ENCODE measurements around the gene CSNK1D.

Gene CSNK1D

DNA sequence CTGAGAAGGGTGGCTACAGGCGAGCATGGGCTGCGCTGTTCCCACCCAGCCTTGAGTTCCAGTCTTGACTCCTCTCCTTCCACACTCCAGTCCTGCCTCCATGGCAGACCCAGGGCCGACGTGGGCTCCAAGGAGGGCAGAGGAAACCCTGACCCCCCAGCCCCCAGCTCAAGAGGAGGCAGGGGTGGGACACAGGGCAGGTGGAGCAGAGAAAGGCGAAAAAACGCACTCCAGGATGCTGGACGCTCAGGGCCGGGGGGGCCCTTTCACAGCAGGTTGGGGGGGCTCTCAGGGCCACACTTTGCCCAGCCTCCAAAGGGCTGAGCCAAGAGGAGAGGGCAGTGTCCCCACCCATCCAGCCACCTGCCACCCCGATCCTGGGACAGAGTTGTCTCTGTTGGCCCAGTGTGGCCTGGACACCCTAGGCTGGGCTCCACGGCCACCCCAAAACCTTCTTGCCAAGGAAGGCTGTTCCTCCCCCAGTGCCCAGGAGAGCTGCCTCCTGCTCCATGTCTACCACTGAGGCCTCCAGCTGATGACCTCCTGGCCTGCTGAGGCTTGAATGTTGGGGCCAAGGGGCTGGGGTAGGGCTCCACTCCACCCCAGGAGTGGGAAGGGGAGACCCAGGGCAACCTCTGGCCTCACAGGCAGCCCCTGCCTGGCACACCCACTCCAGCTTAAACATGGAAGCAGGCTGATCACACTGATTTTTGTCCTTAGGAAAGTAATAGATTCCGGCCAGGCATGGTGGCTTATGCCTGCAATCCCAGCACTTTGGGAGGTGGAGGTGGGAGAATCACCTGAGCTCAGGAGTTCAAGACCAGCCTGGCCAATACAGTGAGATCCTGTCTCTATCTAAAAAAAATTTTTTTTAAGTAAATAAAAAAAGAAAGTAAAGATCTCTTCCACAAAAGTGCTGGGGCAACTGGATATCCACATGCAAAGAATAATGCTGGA is 53.5 kb downstream of the CSNK1D start:
- H3K27ac Mint-ChIP-seq, result no peak overlapping the region
- H3K36me3 Mint-ChIP-seq (ENCODE audit: low read depth), result no peaks in the 10 kb centered on the region
- no peak overlapping the region for H3K4me3 Mint-ChIP-seq
- no peaks in the 10 kb centered on the region for H3K9me3 Mint-ChIP-seq
- H3K4me1 Mint-ChIP-seq (ENCODE audit: low read depth), result peaks cover 15% of the 10 kb centered on the region
- H3K27me3 Mint-ChIP-seq (ENCODE audit: low read depth), result no peaks in the 10 kb centered on the region

DNA sequence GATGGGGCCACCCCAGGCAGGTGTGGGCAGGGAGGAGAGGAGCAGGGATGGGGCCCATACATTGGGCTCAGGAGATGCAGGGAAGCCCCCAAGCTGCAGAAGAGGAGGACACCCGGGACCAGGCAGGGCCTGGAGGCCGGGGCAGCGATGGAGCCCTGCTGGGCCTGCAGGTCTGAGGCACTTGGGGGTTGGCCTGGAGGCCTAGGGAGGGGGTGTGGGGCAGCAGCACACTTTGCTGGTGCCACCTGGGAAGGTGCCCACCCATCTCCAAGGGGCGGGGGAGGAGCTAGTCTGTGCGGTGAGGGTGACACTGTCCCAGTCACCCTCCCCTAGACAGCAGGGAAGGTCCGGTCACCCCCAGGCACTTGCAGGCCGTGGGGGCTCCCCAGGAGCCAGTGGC is 54.4 kb downstream of the CSNK1D start:
- Mint-ChIP-seq H3K9me3 (no peaks in the 10 kb centered on the region), H3K36me3 (ENCODE audit: low read depth) (no peaks in the 10 kb centered on the region), H3K27ac (no peak overlapping the region), H3K4me3 (no peak overlapping the region), H3K27me3 (ENCODE audit: low read depth) (no peaks in the 10 kb centered on the region), H3K4me1 (ENCODE audit: low read depth) (peaks cover 21% of the 10 kb centered on the region)

DNA sequence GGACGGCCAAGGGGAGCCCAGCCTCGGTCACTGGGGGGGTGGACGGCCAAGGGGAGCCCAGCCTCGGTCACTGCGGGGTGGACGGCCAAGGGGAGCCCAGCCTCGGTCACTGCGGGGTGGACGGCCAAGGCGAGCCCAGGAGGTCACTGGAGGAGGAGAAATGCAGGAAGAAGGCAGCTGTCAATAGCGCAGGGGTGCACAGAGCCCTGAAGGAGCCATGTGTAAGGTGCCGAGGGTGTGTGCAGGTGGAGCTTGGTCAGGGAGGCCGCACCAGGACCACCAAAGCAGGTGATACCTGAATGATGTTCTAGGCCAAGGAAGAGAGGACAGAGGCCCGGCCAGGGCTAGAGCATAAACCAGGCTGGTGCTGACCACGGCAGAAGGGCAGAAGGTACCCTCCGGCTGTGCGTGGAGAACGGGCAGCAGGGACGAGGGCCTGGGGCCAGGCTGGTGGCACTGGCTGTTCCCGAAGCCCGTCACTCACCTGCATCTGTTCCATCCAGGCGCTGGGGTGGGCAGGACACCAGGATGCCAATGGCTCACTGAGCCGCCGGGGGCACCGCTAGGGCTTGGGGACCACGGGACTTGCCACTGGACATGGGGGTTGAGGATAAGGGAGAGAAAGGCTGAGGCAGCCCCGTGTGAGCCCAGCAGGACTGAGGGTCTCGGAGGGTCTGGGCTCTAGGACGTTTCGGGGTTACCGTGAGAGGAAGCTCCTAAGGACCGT is 55.0 kb downstream of the CSNK1D start:
- Mint-ChIP-seq H3K4me1 (ENCODE audit: low read depth) (peaks cover 22% of the 10 kb centered on the region), H3K27me3 (ENCODE audit: low read depth) (no peaks in the 10 kb centered on the region)

DNA sequence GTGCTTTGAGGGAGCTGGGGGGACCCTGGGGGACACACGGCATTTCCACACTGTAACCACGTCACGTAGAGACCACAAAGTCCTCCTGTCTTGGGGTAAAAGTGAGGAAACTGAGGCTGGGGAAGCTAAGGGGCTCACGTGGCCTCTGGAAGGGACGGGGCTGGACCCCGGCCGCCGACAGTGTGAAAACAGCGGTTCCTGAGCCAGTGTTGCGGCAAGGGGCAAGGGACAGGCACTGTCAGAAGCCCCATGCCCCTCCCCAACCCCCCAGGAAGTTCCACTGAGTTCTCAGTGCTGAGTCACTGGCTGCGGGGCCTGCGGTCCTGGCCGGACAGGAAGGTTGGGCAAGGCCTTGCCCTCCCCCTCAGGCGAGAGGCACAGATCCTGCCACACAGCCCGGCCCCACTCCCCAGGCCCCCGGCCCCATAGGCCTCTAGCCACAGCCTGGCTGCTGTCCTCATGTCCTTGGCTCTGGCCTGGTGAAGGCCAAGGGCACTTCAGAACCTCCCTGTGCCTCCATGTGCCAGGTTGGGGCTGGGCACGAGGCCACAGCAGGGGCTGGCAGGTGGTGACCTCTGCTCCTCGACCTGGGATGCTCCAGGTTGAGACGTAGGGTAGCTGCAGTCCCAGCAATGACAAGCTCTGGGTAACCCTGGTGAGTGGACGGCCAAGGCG is 55.8 kb downstream of the CSNK1D start:
- Mint-ChIP-seq H3K4me1 (ENCODE audit: low read depth) (peaks cover 22% of the 10 kb centered on the region), H3K36me3 (ENCODE audit: low read depth) (no peaks in the 10 kb centered on the region), H3K9me3 (no peaks in the 10 kb centered on the region), H3K27ac (no peak overlapping the region), H3K27me3 (ENCODE audit: low read depth) (no peaks in the 10 kb centered on the region), H3K4me3 (peak overlapping the region; percentile 14)

More for the DNA sequence above, 55.0 kb downstream of the CSNK1D start:
- Mint-ChIP-seq H3K4me3 (no peak overlapping the region), H3K9me3 (no peaks in the 10 kb centered on the region), H3K36me3 (ENCODE audit: low read depth) (no peaks in the 10 kb centered on the region), H3K27ac (no peak overlapping the region)

DNA sequence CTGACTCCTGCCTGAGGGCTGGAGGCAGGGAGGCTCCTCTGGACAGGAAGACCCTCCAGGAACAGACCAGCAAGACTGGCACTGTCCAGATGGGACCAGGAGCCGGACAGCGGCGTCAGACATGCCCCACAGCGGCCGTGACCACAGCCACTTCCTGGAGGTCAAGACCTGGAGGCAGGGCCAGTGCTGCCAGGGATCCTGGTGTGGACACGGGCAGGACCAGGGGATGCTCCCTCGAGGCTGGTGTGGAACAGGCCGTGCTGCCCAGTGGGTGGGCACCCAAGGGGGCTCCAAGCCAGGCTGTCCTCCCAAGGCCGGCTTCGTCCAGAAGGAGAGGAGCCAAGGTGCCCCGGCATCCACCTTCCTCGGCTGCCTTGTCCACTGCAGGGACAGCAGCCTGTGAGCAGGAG is 56.4 kb downstream of the CSNK1D start:
- Mint-ChIP-seq H3K9me3 (no peaks in the 10 kb centered on the region), H3K36me3 (ENCODE audit: low read depth) (no peaks in the 10 kb centered on the region), H3K4me3 (peak overlapping the region; percentile 21), H3K27ac (peak overlapping the region; percentile 76), H3K4me1 (ENCODE audit: low read depth) (peaks cover 22% of the 10 kb centered on the region), H3K27me3 (ENCODE audit: low read depth) (no peaks in the 10 kb centered on the region)

DNA sequence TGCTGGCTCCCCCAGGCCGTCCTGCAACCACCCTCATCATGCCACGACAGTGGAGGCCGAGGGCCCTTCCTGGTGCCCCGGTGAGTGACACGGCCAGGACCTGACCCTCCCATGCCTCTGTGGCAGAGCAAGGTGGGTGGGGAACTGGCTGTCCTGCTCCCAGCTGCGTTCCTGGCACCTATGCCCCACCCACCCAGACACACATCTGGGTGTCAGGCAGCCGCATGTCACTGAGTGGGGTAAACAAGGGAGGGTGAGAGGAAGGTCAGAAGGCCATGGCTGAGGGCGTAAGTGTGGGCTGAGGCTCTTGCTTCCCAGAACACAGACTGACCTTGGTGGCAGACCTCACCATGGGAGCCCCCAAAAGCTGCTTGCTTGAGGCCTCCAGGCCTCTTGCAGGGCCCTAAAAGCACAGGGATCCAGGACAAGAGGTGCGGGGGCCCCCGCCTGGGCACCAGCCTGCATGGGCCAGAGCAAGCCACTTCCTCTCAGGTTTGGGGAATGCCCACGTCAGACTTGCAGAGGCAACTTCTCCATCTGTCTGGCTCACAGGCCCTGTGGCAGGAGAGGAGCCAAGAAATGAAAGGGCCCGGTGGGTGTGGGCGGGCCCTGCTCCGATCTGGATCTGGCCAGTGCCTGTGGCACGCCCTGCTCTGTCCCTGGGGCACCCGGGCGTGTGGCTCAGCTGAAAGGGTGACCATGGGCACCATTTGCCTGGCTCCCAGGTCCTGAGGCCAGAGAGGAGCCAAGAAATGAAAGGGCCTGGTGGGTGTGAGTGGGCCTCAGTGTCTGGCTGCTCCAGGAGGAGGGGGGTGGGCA is 57.0 kb downstream of the CSNK1D start:
- Mint-ChIP-seq H3K9me3 (no peaks in the 10 kb centered on the region), H3K27ac (peak overlapping the region; percentile 76), H3K4me1 (ENCODE audit: low read depth) (peaks cover 24% of the 10 kb centered on the region), H3K4me3 (peak overlapping the region; percentile 21), H3K36me3 (ENCODE audit: low read depth) (no peaks in the 10 kb centered on the region), H3K27me3 (ENCODE audit: low read depth) (no peaks in the 10 kb centered on the region)

DNA sequence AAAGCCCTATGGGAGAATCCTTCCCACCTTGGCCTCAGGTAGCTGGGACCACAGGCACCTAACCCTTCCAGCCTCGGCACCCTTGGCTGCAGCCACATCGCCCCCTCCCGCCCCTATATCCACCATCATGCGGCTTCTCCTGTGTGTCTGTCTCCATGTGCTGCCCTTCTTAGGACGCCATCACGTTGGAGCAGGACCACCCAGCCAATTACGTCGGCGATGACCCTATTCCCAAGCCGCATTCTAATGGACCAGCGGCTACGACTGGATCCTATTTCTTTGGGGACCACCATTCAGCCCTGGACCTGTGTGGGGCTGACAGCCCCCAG is 57.6 kb downstream of the CSNK1D start:
- H3K36me3 Mint-ChIP-seq (ENCODE audit: low read depth), result no peaks in the 10 kb centered on the region
- H3K4me1 Mint-ChIP-seq (ENCODE audit: low read depth), result peaks cover 24% of the 10 kb centered on the region
- peak overlapping the region; percentile 17 for H3K4me3 Mint-ChIP-seq
- no peaks in the 10 kb centered on the region for H3K9me3 Mint-ChIP-seq
- no peaks in the 10 kb centered on the region for H3K27me3 Mint-ChIP-seq (ENCODE audit: low read depth)
- H3K27ac Mint-ChIP-seq, result peak overlapping the region; percentile 76

DNA sequence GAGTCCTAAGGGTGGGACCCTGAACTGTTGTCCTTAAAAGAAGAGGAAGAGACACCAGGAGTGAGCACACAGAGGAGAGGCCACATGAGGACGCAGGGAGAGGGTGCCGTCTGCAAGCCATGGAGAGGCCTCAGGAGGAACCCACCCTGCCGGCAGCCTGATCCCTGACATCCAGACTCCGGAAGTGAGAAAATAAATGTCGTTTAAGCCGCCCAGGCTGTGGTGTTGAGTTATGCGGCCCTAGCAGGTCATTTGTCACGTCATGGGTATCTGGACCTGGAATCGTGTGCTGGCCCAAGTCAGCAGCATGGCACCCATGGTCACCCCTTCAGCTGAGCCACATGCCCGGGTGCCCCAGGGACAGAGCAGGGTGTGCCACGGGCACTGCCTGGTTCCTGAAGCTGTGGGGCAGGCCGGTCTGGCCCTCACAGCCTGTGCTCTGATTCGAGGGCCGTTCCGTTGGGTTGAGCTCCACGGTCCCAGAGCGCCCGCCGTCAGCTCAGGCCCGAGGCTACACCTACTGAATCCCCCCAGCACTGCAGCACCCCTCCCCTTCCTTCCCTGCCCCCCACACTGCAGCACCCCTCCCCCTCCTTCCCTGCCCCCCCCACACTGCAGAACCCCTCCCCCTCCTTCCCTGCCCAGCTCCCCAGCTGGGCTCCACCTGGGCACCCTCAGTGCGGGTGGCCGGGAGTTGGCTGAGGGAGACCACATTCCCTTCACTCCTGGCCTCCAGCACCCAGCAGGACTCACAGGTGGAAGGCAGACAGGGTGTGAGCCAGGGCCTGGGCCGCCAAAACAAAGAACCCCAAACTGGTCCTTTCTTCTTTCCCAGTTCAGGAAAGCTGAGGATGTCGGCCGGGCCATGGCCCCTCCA is 58.2 kb downstream of the CSNK1D start:
- Mint-ChIP-seq H3K4me3 (no peak overlapping the region), H3K27ac (peak overlapping the region; percentile 76)

DNA sequence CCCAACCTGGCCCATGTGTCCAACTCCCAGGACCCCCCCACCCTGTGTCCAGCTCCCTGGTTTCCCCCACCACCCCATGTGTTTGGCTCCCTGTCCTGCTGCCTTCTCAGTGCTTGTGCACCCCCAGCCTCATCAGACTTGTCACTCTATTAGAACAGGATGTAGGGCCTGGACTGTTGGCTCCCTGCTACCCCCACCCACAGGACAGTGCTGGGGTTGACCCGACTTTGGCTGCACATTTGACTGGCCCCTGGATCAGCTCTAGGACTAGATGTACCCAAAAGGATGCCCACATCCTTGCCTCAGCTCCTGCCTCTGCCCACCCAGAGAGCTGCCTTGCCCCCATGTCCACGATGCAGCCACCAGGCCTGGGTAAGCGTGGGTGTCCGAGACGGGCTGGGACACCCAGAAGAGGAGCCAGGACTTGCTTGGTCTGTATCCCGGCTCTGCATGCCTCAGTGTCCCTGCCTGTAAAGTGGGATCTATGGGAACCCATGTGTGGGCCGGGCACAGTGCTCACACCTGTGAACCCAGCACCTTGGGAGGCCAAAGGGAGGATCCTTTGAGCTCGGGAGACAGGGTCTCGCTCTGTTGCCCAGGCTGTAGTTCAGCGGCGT is 59.4 kb downstream of the CSNK1D start:
- Mint-ChIP-seq H3K4me3 (peak overlapping the region; percentile 73), H3K27me3 (ENCODE audit: low read depth) (no peaks in the 10 kb centered on the region), H3K4me1 (ENCODE audit: low read depth) (peaks cover 28% of the 10 kb centered on the region), H3K27ac (peak overlapping the region; percentile 65), H3K36me3 (ENCODE audit: low read depth) (peaks cover 6% of the 10 kb centered on the region), H3K9me3 (no peaks in the 10 kb centered on the region)

More for the DNA sequence above, 58.2 kb downstream of the CSNK1D start:
- Mint-ChIP-seq H3K4me1 (ENCODE audit: low read depth) (peaks cover 23% of the 10 kb centered on the region), H3K36me3 (ENCODE audit: low read depth) (no peaks in the 10 kb centered on the region), H3K9me3 (no peaks in the 10 kb centered on the region), H3K27me3 (ENCODE audit: low read depth) (no peaks in the 10 kb centered on the region)

DNA sequence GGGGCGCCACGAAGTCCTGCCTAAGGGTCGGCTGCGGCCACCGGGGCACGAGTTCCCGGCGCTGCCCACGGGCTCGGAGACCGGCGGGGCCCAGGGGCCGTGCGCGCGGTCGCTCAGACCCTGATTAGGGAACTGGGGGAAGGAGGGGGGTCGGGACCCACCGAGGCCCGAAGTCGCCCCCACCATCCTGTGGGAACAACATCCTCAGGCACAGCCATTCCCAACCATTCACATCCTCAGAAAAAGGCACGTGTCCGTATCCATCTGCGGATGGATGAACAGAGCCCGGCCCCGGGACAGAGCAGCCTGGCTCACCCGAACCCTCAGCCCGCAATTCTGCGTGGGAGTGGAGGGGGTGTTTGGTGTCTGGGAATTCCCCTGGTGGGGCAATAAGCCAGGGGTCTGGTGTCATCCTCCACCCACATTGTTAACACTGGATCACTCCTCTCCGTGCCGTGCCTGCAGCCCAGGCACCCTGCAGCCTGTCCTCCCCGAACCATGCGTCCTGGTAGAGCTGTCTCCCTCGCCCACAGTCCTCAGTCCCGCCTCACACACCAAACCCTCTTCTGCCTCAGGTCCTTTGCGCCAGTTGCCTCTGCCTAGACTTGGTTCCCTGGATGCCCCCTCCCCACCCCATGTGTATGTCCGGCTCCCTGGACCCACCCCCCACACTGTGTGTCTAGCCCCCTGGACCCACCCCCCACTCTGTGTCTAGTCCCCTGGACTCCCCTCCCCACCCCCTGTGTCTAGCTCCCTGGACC is 60.1 kb downstream of the CSNK1D start:
- Mint-ChIP-seq H3K4me3 (peak overlapping the region; percentile 70), H3K27me3 (ENCODE audit: low read depth) (no peaks in the 10 kb centered on the region), H3K9me3 (no peaks in the 10 kb centered on the region), H3K4me1 (ENCODE audit: low read depth) (peaks cover 31% of the 10 kb centered on the region), H3K36me3 (ENCODE audit: low read depth) (peaks cover 6% of the 10 kb centered on the region), H3K27ac (peak overlapping the region; percentile 87)

DNA sequence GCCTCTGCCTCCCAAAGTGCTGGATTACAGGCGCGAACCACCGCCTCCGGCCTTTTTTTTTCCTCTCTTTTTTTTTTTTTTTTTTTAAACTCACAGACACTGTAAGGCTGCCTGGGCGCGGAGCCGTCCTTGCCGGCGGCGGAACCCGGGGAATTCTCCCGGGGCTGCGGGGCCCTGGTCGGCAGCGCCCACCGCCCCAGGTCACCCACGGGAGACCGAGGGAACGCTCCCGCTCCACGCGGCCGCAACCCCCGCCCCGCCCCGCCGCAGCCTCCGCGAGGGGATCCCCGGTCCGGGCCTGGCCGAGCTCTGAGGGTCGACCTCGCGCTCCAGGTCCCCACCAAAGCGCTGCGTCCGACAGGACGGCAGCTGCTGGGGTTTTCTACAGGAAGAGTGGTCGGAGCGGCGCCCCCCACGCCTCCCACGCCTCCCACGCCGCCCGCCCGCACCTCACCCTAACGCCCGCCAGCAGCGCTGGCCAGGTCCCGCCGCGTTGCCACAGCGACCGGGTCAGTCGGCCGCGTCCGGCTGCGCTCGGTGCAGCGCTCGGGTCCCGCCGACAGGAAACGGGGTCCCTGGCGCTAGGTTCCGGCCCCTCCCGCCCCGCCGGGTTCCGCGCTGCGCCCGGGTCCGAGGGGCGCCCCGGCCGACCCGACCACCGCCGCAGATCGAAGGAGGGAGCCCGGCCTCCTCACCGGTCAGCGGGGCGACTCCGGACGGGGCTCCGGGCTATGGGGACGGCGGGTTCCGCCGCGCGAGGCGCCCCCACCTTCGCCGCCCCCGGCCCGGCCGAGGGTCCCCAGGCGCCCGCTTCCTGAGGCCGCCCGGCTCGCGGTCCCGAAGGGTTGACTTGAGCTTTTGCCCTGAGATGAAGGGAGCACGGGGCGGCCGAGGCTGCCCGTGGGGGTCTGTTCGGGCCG is 60.9 kb downstream of the CSNK1D start, which contains the start of gene CCDC57:
TSS of gene CCDC57 (minus strand) at position 512 of the 920 bp plus-strand sequence. CDS start 10,898 bp downstream, outside the sequence.
- Mint-ChIP-seq H3K4me1 (ENCODE audit: low read depth) (peaks cover 33% of the 10 kb centered on the region), H3K9me3 (no peaks in the 10 kb centered on the region), H3K27me3 (ENCODE audit: low read depth) (no peaks in the 10 kb centered on the region), H3K27ac (peak within 1 kb of the TSS; percentile 87), H3K4me3 (peak within 1 kb of the TSS; percentile 70), H3K36me3 (ENCODE audit: low read depth) (peaks cover 8% of the 10 kb centered on the region)

Data from T-helper 1 cell treated with Interleukin-12 subunit alpha and Interleukin-12 subunit beta and Interleukin-4 antibody, amounts not matched to agents 30 μg/mL and 1 μg/mL, for 36 hours (primary cell).